Liver (tissue), 9 donors: Measurements from ENCODE around the gene GRIN3B. TPM values are rescaled to one million over a fixed set of nuclear protein-coding genes. Genes with fewer than 3 reads are reported as not detected.

ENCODE experiments used
- DNase-seq: peaks from one replicate; pipeline ENCODE4 v3.0.0-alpha.2; 2017; ENCODE audit warnings: low spot score
- H3K27ac ChIP-seq, 2 donors: one replicate each; pipeline ENCODE4 v1.7.0; 2013; ENCODE audit warnings: inconsistent platforms in 2 of 2, low read length in 2 of 2, control low read depth in 1 of 2, low read depth in 1 of 2, mild to moderate bottlenecking in 1 of 2
- H3K27me3 ChIP-seq, 4 donors: one replicate each; pipeline versions ENCODE4 v1.6.1 to v1.7.0; 2013; ENCODE audit warnings: low read length in 3 of 4, inconsistent platforms in 1 of 4, mild to moderate bottlenecking in 1 of 4, moderate library complexity in 1 of 4; ENCODE audit not compliant: control insufficient read depth in 4 of 4, insufficient read depth in 4 of 4
- H3K36me3 ChIP-seq, 4 donors: one replicate each; pipeline versions ENCODE4 v1.6.1 to v1.7.0; 2013; ENCODE audit warnings: low read length in 3 of 4, mild to moderate bottlenecking in 3 of 4, low read depth in 1 of 4, moderate library complexity in 1 of 4; ENCODE audit not compliant: control insufficient read depth in 4 of 4, insufficient read depth in 3 of 4
- H3K4me1 ChIP-seq, 4 donors: one replicate each; pipeline versions ENCODE4 v1.6.1 to v1.7.0; 2013; ENCODE audit warnings: low read length in 3 of 4, mild to moderate bottlenecking in 3 of 4, moderate library complexity in 1 of 4; ENCODE audit not compliant: control insufficient read depth in 4 of 4, insufficient read depth in 4 of 4
- H3K4me3 ChIP-seq, 3 donors: one replicate each; pipeline versions ENCODE4 v1.6.1 to v1.7.0; 2013; ENCODE audit warnings: low read length in 3 of 3, control low read depth in 1 of 3, low read depth in 1 of 3, mild to moderate bottlenecking in 1 of 3
- H3K9ac ChIP-seq, 2 donors: one replicate each; pipeline ENCODE4 v1.7.0; 2013; ENCODE audit warnings: low read length in 2 of 2, mild to moderate bottlenecking in 2 of 2, moderate library complexity in 2 of 2, control low read depth in 1 of 2, low read depth in 1 of 2
- H3K9me3 ChIP-seq, 4 donors: one replicate each; pipeline versions ENCODE4 v1.6.1 to v1.7.0; 2013; ENCODE audit warnings: low read length in 3 of 4; ENCODE audit not compliant: control insufficient read depth in 4 of 4
- EGR1 ChIP-seq, 2 donors: IDR thresholded peaks; 2 replicates each; pipeline ENCODE4 v1.6.1; 2016 to 2018; ENCODE audit warnings: antibody characterized with exemption in 2 of 2, low read depth in 2 of 2
- FOXA2 ChIP-seq: IDR thresholded peaks from 2 replicates; pipeline ENCODE4 v1.6.1; 2016; ENCODE audit warnings: antibody characterized with exemption
- HNF4A ChIP-seq, 2 donors: conservative IDR thresholded peaks; 2 replicates each; pipeline ENCODE4 v1.6.1; 2016; ENCODE audit warnings: antibody characterized with exemption in 2 of 2, mild to moderate bottlenecking in 2 of 2
- HNF4G ChIP-seq: IDR thresholded peaks from 2 replicates; pipeline ENCODE4 v1.6.1; 2016; ENCODE audit warnings: antibody characterized with exemption
- JUND ChIP-seq, 2 donors: IDR thresholded peaks; 2 replicates each; pipeline ENCODE4 v1.6.1; 2016; ENCODE audit warnings: antibody characterized with exemption in 2 of 2
- RAD21 ChIP-seq, 2 donors: IDR thresholded peaks; 2 replicates each; pipeline ENCODE4 v1.6.1; 2016; ENCODE audit warnings: antibody characterized with exemption in 2 of 2, mild to moderate bottlenecking in 2 of 2
- RXRA ChIP-seq, 2 donors: IDR thresholded peaks; 2 replicates each; pipeline ENCODE4 v1.6.1; 2017 to 2018; ENCODE audit warnings: antibody characterized with exemption in 2 of 2, mild to moderate bottlenecking in 1 of 2
- TAF1 ChIP-seq: conservative IDR thresholded peaks from 2 replicates; pipeline ENCODE4 v1.6.1; 2016; ENCODE audit warnings: antibody characterized with exemption, mild to moderate bottlenecking
- YY1 ChIP-seq: IDR thresholded peaks from 2 replicates; pipeline ENCODE4 v1.6.1; 2016; ENCODE audit warnings: antibody characterized with exemption, mild to moderate bottlenecking
- WGBS: extraction: QIAGEN DNeasy Blood & Tissue Kit; methylation state at CpG from one replicate; pipeline ENCODE4 v1.1.7; 2013; 5-methylcytosine and 5-hydroxymethylcytosine counted together
- polyA plus RNA-seq, 2 donors: library from polyadenylated mRNA; stranded (reverse) in 1 of 2; unstranded in 1 of 2; fragments of 200-250 nt in 1 of 2; fragments of >200 nt in 1 of 2; fragmentation: Nextera tagmentation in 1 of 2; extraction: Ambion mirVana in 1 of 2; gene quantifications; one replicate each; pipeline versions ENCODE4 v1.2.1 to v1.2.3, GENCODE V29; 2013 to 2015
- total RNA-seq, 2 donors: library from RNA; depleted of rRNA; stranded (reverse); fragments of >200 nt; gene quantifications; one replicate each; pipeline ENCODE4 v1.2.3, GENCODE V29; 2014
- TF ChIP-seq, protein P1 (sequence below): IDR thresholded peaks from 2 replicates; pipeline ENCODE4 v1.6.1; 2016; ENCODE audit warnings: antibody characterized with exemption
- TF ChIP-seq, protein P2 (sequence below): IDR thresholded peaks from 2 replicates; pipeline ENCODE4 v1.6.1; 2016; ENCODE audit warnings: antibody characterized with exemption
- TF ChIP-seq, protein P3 (sequence below): fragments of 150-350 bp; IDR thresholded peaks from 2 replicates; pipeline ENCODE4 v1.5.1; 2017; ENCODE audit warnings: improper control_type of control experiment, low read depth, low read length; ENCODE audit not compliant: missing input control
- donor health status: healthy.
- donor health status: healthy.
- donor health status: healthy.
- donor health status: healthy.
- donor health status: healthy.

GRIN3B gene
- total and polyA plus RNA-seq, 4 donors, result 0.05 TPM; not detected in 3

DNA sequence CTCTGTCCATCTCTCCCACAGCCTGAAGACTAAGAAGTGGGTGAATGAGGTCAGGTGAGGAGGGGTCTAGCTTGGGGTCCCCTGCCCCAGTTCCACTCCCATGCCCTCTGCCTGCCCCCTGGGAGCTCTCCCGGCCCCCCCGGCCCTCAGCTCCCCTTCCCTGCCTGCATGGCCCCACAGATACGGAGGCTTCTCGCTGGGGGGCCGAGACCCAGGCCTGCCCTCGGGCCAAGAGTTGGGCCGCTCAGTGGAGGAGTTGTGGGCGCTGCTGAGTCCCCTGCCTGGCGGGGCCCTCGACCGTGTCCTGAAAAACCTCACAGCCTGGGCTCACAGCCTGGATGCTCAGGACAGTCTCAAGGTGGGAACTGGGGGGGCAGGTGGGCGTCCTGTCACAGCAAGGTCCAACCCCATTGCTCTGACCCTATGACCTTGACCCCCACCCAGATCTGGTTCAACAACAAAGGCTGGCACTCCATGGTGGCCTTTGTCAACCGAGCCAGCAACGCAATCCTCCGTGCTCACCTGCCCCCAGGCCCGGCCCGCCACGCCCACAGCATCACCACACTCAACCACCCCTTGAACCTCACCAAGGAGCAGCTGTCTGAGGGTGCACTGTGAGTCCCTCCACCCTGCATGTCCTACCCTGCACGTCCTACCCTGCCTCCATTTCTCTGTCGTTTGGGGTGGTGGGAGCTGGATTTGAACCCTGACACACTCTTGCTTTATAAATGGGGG lies 55.8 kb downstream of the GRIN3B start:
- Histone ChIP-seq H3K4me3 (no peak overlapping the region), H3K36me3 (no peaks in the 10 kb centered on the region), H3K9me3 (peaks cover 0 to 13% (median 0%) of the 10 kb centered on the region in 4 donors), H3K27me3 (no peaks in the 10 kb centered on the region), H3K4me1 (no peaks in the 10 kb centered on the region), H3K27ac (no peak overlapping the region), H3K9ac (no peak overlapping the region)
- WGBS, result 97% methylated on average over 20 of the region's 20 CpGs
- no peak for DNase-seq
- TF ChIP-seq TAF1 (no peak), RXRA (IDR thresholded peaks at IDR 0.05) (no peak), HNF4G (no peak), FOXA2 (no peak), HNF4A (conservative IDR thresholded peaks at IDR 0.05) (no peak), YY1 (no peak), JUND (IDR thresholded peaks at IDR 0.05) (no peak), EGR1 (IDR thresholded peaks at IDR 0.05; ENCODE audit: low read depth in 2 of 2) (no peak), RAD21 (IDR thresholded peaks at IDR 0.05) (no peak)
- TF ChIP-seq, protein P1, sequence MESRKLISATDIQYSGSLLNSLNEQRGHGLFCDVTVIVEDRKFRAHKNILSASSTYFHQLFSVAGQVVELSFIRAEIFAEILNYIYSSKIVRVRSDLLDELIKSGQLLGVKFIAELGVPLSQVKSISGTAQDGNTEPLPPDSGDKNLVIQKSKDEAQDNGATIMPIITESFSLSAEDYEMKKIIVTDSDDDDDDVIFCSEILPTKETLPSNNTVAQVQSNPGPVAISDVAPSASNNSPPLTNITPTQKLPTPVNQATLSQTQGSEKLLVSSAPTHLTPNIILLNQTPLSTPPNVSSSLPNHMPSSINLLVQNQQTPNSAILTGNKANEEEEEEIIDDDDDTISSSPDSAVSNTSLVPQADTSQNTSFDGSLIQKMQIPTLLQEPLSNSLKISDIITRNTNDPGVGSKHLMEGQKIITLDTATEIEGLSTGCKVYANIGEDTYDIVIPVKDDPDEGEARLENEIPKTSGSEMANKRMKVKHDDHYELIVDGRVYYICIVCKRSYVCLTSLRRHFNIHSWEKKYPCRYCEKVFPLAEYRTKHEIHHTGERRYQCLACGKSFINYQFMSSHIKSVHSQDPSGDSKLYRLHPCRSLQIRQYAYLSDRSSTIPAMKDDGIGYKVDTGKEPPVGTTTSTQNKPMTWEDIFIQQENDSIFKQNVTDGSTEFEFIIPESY, result no peak
- TF ChIP-seq, protein P2, sequence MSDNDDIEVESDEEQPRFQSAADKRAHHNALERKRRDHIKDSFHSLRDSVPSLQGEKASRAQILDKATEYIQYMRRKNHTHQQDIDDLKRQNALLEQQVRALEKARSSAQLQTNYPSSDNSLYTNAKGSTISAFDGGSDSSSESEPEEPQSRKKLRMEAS, result no peak
- TF ChIP-seq, protein P3, sequence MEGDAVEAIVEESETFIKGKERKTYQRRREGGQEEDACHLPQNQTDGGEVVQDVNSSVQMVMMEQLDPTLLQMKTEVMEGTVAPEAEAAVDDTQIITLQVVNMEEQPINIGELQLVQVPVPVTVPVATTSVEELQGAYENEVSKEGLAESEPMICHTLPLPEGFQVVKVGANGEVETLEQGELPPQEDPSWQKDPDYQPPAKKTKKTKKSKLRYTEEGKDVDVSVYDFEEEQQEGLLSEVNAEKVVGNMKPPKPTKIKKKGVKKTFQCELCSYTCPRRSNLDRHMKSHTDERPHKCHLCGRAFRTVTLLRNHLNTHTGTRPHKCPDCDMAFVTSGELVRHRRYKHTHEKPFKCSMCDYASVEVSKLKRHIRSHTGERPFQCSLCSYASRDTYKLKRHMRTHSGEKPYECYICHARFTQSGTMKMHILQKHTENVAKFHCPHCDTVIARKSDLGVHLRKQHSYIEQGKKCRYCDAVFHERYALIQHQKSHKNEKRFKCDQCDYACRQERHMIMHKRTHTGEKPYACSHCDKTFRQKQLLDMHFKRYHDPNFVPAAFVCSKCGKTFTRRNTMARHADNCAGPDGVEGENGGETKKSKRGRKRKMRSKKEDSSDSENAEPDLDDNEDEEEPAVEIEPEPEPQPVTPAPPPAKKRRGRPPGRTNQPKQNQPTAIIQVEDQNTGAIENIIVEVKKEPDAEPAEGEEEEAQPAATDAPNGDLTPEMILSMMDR, result no peak

DNA sequence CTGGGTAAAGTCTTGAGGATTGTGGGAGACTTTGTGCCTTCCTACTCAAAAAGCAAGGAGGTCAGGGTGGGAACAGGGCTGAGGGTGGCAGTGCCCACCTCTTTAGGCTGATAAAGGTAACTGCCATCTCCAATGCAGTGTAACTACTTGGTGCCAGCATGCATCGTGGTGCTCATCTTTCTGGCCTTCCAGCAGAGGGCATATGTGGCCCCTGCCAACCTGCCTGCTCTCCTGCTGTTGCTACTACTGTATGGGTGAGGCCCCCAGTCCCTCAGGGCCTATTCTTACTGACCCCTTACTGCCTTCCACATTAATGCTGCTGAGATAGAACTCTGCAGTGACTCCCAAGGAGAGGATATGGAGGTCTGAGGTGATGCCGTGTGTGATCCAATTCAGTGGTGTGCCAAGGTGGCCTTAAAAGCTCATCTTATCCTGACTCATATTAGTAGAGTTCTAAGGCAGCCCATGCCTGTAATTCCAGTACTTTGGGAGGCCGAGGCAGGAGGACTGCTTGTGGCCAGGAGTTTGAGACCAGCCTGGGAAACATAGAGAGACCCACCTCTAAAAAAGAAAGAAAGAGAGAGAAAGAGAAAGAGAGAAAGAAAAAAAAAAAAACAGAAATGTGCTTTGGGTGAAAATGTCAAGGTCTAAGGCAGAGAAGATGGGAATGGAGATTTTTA lies 57.1 kb downstream of the GRIN3B start:
- TF ChIP-seq, protein P3, result peak; percentile 3
- TF ChIP-seq RAD21 (IDR thresholded peaks at IDR 0.05), result no peak
- Histone ChIP-seq H3K4me1 (no peaks in the 10 kb centered on the region), H3K36me3 (no peaks in the 10 kb centered on the region), H3K9ac (no peak overlapping the region), H3K27me3 (no peaks in the 10 kb centered on the region), H3K4me3 (no peak overlapping the region), H3K27ac (no peak overlapping the region), H3K9me3 (peaks cover 0 to 13% (median 0%) of the 10 kb centered on the region in 4 donors)
- WGBS, result 56% methylated on average over 3 of the region's 3 CpGs
- no peak for DNase-seq
